ENCODE data around the gene OR9A2.

OR9A2 gene, protein sequence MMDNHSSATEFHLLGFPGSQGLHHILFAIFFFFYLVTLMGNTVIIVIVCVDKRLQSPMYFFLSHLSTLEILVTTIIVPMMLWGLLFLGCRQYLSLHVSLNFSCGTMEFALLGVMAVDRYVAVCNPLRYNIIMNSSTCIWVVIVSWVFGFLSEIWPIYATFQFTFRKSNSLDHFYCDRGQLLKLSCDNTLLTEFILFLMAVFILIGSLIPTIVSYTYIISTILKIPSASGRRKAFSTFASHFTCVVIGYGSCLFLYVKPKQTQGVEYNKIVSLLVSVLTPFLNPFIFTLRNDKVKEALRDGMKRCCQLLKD

DNA sequence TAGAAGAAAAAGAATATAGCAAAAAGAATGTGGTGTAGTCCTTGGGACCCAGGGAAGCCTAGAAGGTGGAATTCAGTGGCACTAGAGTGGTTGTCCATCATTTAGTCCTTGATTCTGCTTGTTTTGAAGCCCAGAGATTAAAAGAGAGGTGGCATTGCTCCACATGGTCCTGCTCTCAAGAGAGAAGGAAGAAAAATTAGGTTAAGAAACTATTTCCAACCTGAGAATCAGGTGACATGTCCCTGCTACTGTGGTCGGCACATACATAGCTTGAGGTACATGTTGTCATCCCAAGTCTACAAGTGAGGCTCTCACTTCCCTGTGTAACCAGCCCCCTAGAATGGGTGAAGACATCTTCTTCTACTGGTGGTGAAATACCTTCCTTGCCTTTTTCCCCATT lies at the start of gene OR9A2:
OR9A2 (minus strand) TSS at position 101 of the 400 bp plus-strand sequence; CDS start at position 101, 0 bp downstream.
- DNase-seq (no peak), ATAC-seq (no peak)
- Mint-ChIP-seq H3K27ac (no peak within 1 kb of the TSS), H3K4me3 (no peak within 1 kb of the TSS), H3K4me1 (no peaks in the 10 kb centered on the region), H3K36me3 (ENCODE audit: low read depth) (no peaks in the 10 kb centered on the region), H3K27me3 (peaks cover 10% of the 10 kb centered on the region), H3K9me3 (no peaks in the 10 kb centered on the region)

DNA sequence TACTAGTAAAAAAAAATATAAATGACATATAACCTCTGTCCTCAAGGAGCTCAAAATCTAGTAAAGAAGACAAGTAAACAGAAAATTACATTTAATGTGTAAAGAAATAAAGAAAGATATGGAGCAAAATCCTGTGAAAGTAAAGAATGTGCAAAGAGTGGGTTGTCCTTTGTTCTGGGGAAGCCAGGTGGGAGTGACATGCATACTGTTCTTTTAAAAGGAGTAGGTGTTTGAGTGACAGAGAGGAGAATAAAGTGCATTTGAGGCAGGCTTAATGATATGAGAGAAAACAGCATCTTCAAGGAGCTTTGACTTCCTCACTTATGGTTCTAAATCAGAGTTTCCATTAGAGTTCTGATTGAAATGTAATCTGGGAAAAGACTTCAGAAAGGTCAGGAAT lies 47.2 kb upstream of the OR9A2 start:
- H3K27ac Mint-ChIP-seq: no peak overlapping the region
- no peaks in the 10 kb centered on the region for H3K36me3 Mint-ChIP-seq (ENCODE audit: low read depth)
- no peak for DNase-seq
- no peak overlapping the region for H3K4me3 Mint-ChIP-seq
- H3K4me1 Mint-ChIP-seq: no peaks in the 10 kb centered on the region
- H3K9me3 Mint-ChIP-seq: peaks cover 6% of the 10 kb centered on the region
- H3K27me3 Mint-ChIP-seq: peaks cover 9% of the 10 kb centered on the region
- ATAC-seq: no peak

DNA sequence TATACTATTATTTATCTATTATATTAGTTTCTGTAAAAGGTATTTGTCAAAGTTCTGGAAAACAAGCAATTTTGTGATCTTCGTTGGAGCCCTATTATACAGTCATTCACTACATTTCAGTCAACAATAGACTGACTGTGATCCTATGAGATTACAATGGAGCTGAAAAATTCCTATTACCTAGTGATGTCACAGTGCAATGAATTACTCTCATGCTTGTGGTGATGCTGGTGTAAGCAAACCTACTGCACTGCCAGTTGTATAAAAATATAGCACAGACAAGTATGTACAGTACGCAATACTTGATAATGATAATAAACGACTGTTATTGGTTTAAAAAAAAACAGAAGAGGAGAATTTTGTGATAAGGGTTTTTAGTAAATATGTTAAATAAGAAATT lies 46.6 kb upstream of the OR9A2 start:
- Mint-ChIP-seq H3K36me3 (ENCODE audit: low read depth) (no peaks in the 10 kb centered on the region), H3K4me3 (no peak overlapping the region), H3K27ac (no peak overlapping the region), H3K9me3 (peaks cover 5% of the 10 kb centered on the region), H3K4me1 (no peaks in the 10 kb centered on the region), H3K27me3 (peaks cover 9% of the 10 kb centered on the region)
- DNase-seq (no peak), ATAC-seq (no peak)

DNA sequence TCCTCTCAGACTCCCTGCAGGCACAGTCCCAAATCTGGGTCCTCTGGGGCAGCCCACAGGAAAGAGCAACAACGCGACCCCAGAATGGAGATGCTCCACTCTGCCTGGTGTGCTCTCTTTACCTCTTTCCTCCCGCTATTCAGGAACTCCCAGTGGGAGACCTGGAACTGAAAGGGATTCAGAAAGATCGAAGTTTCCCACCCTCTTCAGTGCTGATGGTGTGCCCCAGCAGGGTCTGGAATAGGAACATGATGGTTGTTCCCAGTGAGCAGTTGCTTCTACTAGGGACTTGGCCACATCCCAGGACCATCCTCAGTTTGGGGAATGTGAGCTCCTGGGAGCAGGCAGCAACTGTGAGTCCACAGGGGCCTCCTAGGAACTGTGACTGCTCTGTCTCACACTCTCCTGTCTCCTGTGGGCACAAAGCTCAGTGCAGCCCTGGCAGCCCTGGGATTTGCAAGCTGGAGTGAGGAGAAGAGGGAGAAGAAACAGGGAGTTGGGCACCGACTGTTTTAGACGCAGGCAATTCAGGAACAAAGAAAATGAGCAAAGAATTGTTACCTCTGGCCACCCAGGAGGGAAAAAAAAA lies 43.1 kb upstream of the OR9A2 start:
- H3K27ac Mint-ChIP-seq: no peak overlapping the region

DNA sequence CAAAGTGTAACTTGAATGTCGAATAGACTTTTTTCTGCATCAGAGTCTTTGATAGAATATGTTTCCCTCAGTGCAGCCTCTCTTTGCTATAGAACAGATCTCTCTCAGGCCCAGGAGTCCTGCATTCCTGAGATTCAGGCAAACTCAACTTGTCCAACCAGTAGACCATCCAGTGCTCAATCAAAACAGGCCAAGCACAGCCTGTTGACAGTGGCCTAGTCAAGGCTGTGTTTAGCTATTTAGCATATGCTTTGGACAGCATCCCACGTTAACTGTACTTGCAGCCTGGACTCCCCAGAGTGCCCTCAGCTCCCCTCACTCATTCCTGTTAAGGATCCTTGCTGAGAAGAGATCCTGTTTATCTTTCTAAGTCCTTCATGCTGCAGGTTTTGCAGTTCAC lies 41.5 kb upstream of the OR9A2 start:
- no peak for DNase-seq
- no peaks in the 10 kb centered on the region for H3K36me3 Mint-ChIP-seq (ENCODE audit: low read depth)
- peaks cover 7% of the 10 kb centered on the region for H3K27me3 Mint-ChIP-seq
- no peak overlapping the region for H3K4me3 Mint-ChIP-seq
- no peaks in the 10 kb centered on the region for H3K4me1 Mint-ChIP-seq
- no peak for ATAC-seq
- no peaks in the 10 kb centered on the region for H3K9me3 Mint-ChIP-seq
- H3K27ac Mint-ChIP-seq: no peak overlapping the region

More for the DNA sequence above, 43.1 kb upstream of the OR9A2 start:
- H3K36me3 Mint-ChIP-seq (ENCODE audit: low read depth): no peaks in the 10 kb centered on the region
- no peaks in the 10 kb centered on the region for H3K4me1 Mint-ChIP-seq
- no peak for DNase-seq
- peaks cover 7% of the 10 kb centered on the region for H3K27me3 Mint-ChIP-seq
- H3K9me3 Mint-ChIP-seq: no peaks in the 10 kb centered on the region
- no peak overlapping the region for H3K4me3 Mint-ChIP-seq
- no peak for ATAC-seq

DNA sequence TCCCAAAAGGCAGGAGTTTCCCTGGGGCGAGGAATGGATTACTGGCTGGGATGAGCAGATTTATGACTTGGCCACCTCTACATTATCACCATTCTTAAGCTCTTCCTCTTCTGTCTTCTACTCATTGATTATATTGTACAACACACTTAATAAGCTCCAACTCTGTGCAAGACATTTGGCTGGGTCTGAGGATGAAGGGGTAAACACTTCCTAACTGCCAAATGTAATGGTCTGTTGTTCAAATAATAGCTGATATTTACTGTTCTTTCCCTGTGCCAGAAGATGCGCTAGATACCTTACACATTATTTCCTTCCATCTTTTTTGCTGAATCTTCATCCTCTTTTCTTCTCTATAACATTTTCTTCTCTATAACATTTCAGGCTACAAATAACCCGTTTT lies 36.8 kb upstream of the OR9A2 start:
- Mint-ChIP-seq H3K27ac (no peak overlapping the region), H3K4me3 (no peak overlapping the region), H3K36me3 (ENCODE audit: low read depth) (no peaks in the 10 kb centered on the region), H3K9me3 (no peaks in the 10 kb centered on the region), H3K27me3 (peaks cover 4% of the 10 kb centered on the region), H3K4me1 (no peaks in the 10 kb centered on the region)
- ATAC-seq: no peak
- no peak for DNase-seq

DNA sequence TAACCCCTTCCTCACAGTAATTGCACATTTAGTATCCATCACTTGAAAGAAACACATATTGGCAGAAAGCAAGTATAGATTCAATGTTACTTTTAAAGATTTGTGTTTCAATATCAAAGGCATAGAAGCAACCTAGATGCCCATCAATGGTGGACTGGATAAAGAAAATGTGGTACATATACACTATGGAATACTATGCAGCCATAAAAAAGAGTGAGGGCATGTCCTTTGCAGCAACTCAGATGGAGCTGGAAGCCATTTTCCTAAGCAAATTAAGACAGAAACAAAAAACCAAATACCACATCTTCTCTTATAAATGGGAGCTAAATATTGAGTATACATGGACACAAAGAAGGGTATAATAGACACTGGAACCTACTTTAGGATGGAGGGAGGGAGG lies 28.8 kb upstream of the OR9A2 start:
- H3K27ac Mint-ChIP-seq: no peak overlapping the region
- H3K9me3 Mint-ChIP-seq: no peaks in the 10 kb centered on the region
- DNase-seq: no peak
- H3K27me3 Mint-ChIP-seq: peaks cover 5% of the 10 kb centered on the region
- H3K4me1 Mint-ChIP-seq: peaks cover 2% of the 10 kb centered on the region
- no peak overlapping the region for H3K4me3 Mint-ChIP-seq
- ATAC-seq: no peak
- H3K36me3 Mint-ChIP-seq (ENCODE audit: low read depth): no peaks in the 10 kb centered on the region

DNA sequence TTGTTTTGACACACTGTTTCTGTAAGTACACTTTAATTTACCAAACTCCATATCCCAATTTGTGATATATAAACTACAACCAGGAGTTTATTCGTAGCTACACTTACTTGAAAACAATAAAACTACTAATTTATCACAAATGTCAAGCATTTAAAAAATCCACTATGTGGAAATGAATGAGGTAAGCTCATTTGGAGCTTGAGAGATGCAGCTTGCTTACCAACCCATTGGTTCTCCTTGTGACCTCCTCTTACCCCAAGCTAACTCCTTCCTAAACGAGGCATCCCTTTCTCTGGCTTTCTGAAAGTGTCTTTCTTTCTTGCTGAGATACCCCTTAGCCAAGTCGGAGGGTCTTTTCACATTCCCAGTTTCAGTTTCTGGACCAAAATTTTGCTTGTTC lies 27.7 kb upstream of the OR9A2 start:
- Mint-ChIP-seq H3K27ac (no peak overlapping the region), H3K4me1 (peaks cover 2% of the 10 kb centered on the region), H3K36me3 (ENCODE audit: low read depth) (no peaks in the 10 kb centered on the region), H3K4me3 (no peak overlapping the region), H3K9me3 (no peaks in the 10 kb centered on the region), H3K27me3 (peaks cover 5% of the 10 kb centered on the region)
- no peak for DNase-seq
- ATAC-seq: no peak

DNA sequence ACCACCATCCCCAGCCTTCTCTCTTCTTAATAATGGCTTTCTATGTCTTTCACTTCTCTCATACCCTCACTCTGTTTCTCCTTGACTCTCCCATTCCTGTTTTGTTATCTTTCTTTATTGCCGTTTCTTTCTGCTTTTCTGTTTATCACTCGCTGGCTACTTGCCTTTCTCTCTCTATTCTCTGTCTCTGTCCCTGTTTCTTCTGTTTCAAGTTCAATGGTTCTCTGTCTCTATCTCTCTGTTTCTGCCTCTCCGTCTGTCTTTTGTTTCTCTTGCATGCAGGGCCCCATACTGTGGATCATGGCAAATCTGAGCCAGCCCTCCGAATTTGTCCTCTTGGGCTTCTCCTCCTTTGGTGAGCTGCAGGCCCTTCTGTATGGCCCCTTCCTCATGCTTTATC lies 25.1 kb upstream of the OR9A2 start, which contains the start of gene OR6V1:
OR6V1 (plus strand) TSS at position 301 of the 400 bp plus-strand sequence; CDS start at position 301, 0 bp downstream.
- DNase-seq (no peak), ATAC-seq (no peak)
- Mint-ChIP-seq H3K36me3 (ENCODE audit: low read depth) (no peaks in the 10 kb centered on the region), H3K27me3 (peaks cover 5% of the 10 kb centered on the region), H3K4me3 (no peak within 1 kb of the TSS), H3K9me3 (no peaks in the 10 kb centered on the region), H3K27ac (no peak within 1 kb of the TSS), H3K4me1 (peaks cover 13% of the 10 kb centered on the region)

DNA sequence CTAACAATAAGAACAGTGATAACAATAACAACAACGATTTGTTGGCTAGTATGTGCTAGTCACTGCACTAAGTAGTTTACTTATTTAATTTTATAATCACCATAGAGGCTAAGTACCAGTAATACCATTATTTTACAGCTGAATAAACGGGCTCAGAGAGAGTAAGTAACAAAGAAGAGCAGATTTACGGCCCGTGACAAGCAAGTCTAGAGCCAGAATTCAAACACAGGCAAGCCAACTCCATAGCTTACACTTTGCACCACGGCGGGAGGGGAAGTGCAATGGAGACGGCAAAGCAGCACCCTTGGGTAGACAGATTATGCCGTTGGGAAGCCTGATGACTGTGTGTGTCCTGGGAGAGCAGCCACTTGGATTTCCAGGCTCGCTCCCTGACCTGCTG lies 24.0 kb upstream of the OR9A2 start:
- no peak overlapping the region for H3K27ac Mint-ChIP-seq
- H3K4me3 Mint-ChIP-seq: no peak overlapping the region
- no peaks in the 10 kb centered on the region for H3K9me3 Mint-ChIP-seq
- H3K36me3 Mint-ChIP-seq (ENCODE audit: low read depth): no peaks in the 10 kb centered on the region
- H3K4me1 Mint-ChIP-seq: peaks cover 13% of the 10 kb centered on the region
- H3K27me3 Mint-ChIP-seq: peaks cover 5% of the 10 kb centered on the region
- ATAC-seq (no peak), DNase-seq (no peak)

- Mint-ChIP-seq H3K4me3 (no peak overlapping the region), H3K4me1 (peaks cover 12% of the 10 kb centered on the region), H3K36me3 (ENCODE audit: low read depth) (no peaks in the 10 kb centered on the region), H3K27ac (no peak overlapping the region), H3K9me3 (no peaks in the 10 kb centered on the region), H3K27me3 (peaks cover 5% of the 10 kb centered on the region)
- DNase-seq (no peak), ATAC-seq (no peak)
Observed at GRCh38 chr7:143049362-143049761, 22.4 kb upstream of the OR9A2 start.

DNA sequence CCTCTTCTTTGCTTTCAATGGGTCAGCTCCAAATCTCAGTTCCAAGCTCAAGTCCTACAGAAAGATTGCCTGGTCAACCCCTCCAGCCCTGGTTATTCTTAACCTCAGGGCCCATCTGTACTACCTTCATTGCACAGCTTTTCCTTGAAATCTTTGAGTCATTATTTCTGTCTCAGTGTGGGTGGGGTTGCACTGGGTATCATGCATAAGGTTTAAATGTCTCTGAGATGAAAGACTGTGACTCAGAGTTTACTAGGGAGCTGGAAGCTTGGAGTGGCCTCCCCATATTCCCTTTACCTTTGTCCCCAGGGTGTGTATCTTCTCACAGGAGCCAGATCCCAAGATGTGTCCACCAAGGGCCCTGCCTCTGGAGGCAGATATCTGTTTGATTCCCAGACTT lies 21.9 kb upstream of the OR9A2 start:
- no peak overlapping the region for H3K27ac Mint-ChIP-seq
- H3K4me3 Mint-ChIP-seq: no peak overlapping the region
- peak; percentile 94 for ATAC-seq
- peaks cover 12% of the 10 kb centered on the region for H3K4me1 Mint-ChIP-seq
- DNase-seq: no peak
- H3K36me3 Mint-ChIP-seq (ENCODE audit: low read depth): no peaks in the 10 kb centered on the region
- peaks cover 5% of the 10 kb centered on the region for H3K27me3 Mint-ChIP-seq
- H3K9me3 Mint-ChIP-seq: no peaks in the 10 kb centered on the region

DNA sequence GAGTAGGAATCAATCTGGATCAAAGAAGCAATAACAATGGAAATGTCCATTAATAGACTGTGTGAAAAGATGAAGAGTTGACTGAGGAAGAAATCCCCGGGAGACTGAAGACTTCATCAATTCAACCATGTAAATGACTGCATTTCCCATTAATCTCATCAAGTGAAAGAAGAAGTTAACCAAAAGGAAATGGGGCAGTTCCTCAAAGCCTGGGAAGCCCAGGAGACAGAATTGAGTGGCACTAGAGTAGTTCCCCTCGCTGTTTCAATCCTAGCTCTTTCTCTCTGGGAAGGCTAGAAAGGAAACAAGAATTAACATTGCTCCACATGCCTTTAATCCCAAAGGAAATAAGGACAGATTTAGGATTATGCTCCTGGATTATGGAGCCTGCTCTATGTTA lies 20.4 kb upstream of the OR9A2 start:
- H3K4me3 Mint-ChIP-seq: no peak overlapping the region
- DNase-seq (no peak), ATAC-seq (no peak)
- H3K4me1 Mint-ChIP-seq: peaks cover 14% of the 10 kb centered on the region
- no peaks in the 10 kb centered on the region for H3K9me3 Mint-ChIP-seq
- no peak overlapping the region for H3K27ac Mint-ChIP-seq
- H3K27me3 Mint-ChIP-seq: peaks cover 7% of the 10 kb centered on the region
- no peaks in the 10 kb centered on the region for H3K36me3 Mint-ChIP-seq (ENCODE audit: low read depth)

GRCh38 chr7:143046426-143046851 lies 19.5 kb upstream of the OR9A2 start:
- ATAC-seq: no peak
- H3K27ac Mint-ChIP-seq: no peak overlapping the region
- no peaks in the 10 kb centered on the region for H3K36me3 Mint-ChIP-seq (ENCODE audit: low read depth)
- peaks cover 14% of the 10 kb centered on the region for H3K4me1 Mint-ChIP-seq
- no peak for DNase-seq
- H3K27me3 Mint-ChIP-seq: peaks cover 5% of the 10 kb centered on the region
- no peak overlapping the region for H3K4me3 Mint-ChIP-seq
- H3K9me3 Mint-ChIP-seq: no peaks in the 10 kb centered on the region

DNA sequence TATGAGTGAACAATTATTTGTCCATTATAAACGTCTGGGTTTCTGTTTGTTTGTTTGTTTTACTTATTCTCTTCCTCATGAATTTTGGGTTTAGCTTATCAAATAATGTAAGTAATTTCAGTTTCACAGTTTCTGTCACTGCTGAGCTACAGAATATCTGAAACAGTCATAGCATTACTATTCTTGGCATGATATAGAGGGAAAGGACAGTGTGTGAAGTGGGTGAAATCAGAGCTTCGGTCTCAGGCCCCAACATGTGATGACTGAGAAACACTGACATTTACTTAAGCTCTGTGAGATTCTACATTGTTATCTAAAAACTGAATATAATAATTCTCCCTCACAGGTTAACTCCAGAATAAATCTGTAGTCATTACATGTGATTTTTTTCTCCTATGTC lies 16.5 kb upstream of the OR9A2 start:
- no peak for ATAC-seq
- H3K4me3 Mint-ChIP-seq: no peak overlapping the region
- H3K36me3 Mint-ChIP-seq (ENCODE audit: low read depth): no peaks in the 10 kb centered on the region
- no peaks in the 10 kb centered on the region for H3K9me3 Mint-ChIP-seq
- no peak for DNase-seq
- H3K27ac Mint-ChIP-seq: no peak overlapping the region
- peaks cover 3% of the 10 kb centered on the region for H3K4me1 Mint-ChIP-seq
- H3K27me3 Mint-ChIP-seq: peaks cover 4% of the 10 kb centered on the region

Data from activated naive CD8-positive, alpha-beta T cell treated with anti-CD3 and anti-CD28 coated beads, Interleukin-2, amount 50 U/mL, for 24 hours (primary cell).